ENCODE measurements around the gene SYNJ2.
"Not testable (repeated sequence)": the region's sequence is repeated elsewhere in the genome, so short reads cannot be mapped to it uniquely, and the experiment has no call there.

Gene SYNJ2

GRCh38 chr6:157943964-157944283 is 37.7 kb upstream of the SYNJ2 start:
- H3K4me3 ChIP-seq (ENCODE audit: low read length in 2 of 2): no peak overlapping the region
- H3K36me3 ChIP-seq (ENCODE audit: control insufficient read depth in 2 of 2, insufficient read depth in 2 of 2, low read length in 2 of 2): peaks cover 44 to 48% of the 10 kb centered on the region in 2 donors
- no peak overlapping the region for H3K9ac ChIP-seq (ENCODE audit: low read depth in 1 of 2, low read length in 2 of 2)
- no peaks in the 10 kb centered on the region for H3K9me3 ChIP-seq (ENCODE audit: control insufficient read depth in 2 of 2, low read length in 2 of 2)
- no peak overlapping the region for H3K27ac ChIP-seq (ENCODE audit: low read depth in 2 of 2, low read length in 2 of 2)
- H3K4me1 ChIP-seq (ENCODE audit: control insufficient read depth in 2 of 2, insufficient read depth in 2 of 2, low read length in 2 of 2): no peaks in the 10 kb centered on the region
- no peaks in the 10 kb centered on the region for H3K27me3 ChIP-seq (ENCODE audit: control insufficient read depth in 2 of 2, insufficient read depth in 2 of 2, low read length in 2 of 2)

- H3K27me3 ChIP-seq (ENCODE audit: control insufficient read depth in 2 of 2, insufficient read depth in 2 of 2, low read length in 2 of 2): no peaks in the 10 kb centered on the region
- H3K4me3 ChIP-seq (ENCODE audit: low read length in 2 of 2): no peak overlapping the region
- no peak overlapping the region for H3K27ac ChIP-seq (ENCODE audit: low read depth in 2 of 2, low read length in 2 of 2)
- H3K36me3 ChIP-seq (ENCODE audit: control insufficient read depth in 2 of 2, insufficient read depth in 2 of 2, low read length in 2 of 2): peaks cover 33 to 44% of the 10 kb centered on the region in 2 donors
- no peak overlapping the region for H3K9ac ChIP-seq (ENCODE audit: low read depth in 1 of 2, low read length in 2 of 2)
- H3K4me1 ChIP-seq (ENCODE audit: control insufficient read depth in 2 of 2, insufficient read depth in 2 of 2, low read length in 2 of 2): no peaks in the 10 kb centered on the region
- H3K9me3 ChIP-seq (ENCODE audit: control insufficient read depth in 2 of 2, low read length in 2 of 2): no peaks in the 10 kb centered on the region
Measured at GRCh38 chr6:157944983-157945931, 36.4 kb upstream of the SYNJ2 start.

GRCh38 chr6:157946053-157946617 is 35.5 kb upstream of the SYNJ2 start:
- Histone ChIP-seq H3K9me3 (ENCODE audit: control insufficient read depth in 2 of 2, low read length in 2 of 2) (no peaks in the 10 kb centered on the region), H3K27ac (ENCODE audit: low read depth in 2 of 2, low read length in 2 of 2) (no peak overlapping the region), H3K36me3 (ENCODE audit: control insufficient read depth in 2 of 2, insufficient read depth in 2 of 2, low read length in 2 of 2) (peaks cover 29 to 39% of the 10 kb centered on the region in 2 donors), H3K4me3 (ENCODE audit: low read length in 2 of 2) (no peak overlapping the region), H3K9ac (ENCODE audit: low read depth in 1 of 2, low read length in 2 of 2) (no peak overlapping the region), H3K27me3 (ENCODE audit: control insufficient read depth in 2 of 2, insufficient read depth in 2 of 2, low read length in 2 of 2) (no peaks in the 10 kb centered on the region), H3K4me1 (ENCODE audit: control insufficient read depth in 2 of 2, insufficient read depth in 2 of 2, low read length in 2 of 2) (no peaks in the 10 kb centered on the region)

- peaks cover 21 to 31% of the 10 kb centered on the region in 2 donors for H3K36me3 ChIP-seq (ENCODE audit: control insufficient read depth in 2 of 2, insufficient read depth in 2 of 2, low read length in 2 of 2)
- peaks cover 3 to 5% of the 10 kb centered on the region in 2 donors for H3K4me1 ChIP-seq (ENCODE audit: control insufficient read depth in 2 of 2, insufficient read depth in 2 of 2, low read length in 2 of 2)
- H3K27ac ChIP-seq (ENCODE audit: low read depth in 2 of 2, low read length in 2 of 2): no peak overlapping the region
- no peak overlapping the region for H3K4me3 ChIP-seq (ENCODE audit: low read length in 2 of 2)
- no peaks in the 10 kb centered on the region for H3K27me3 ChIP-seq (ENCODE audit: control insufficient read depth in 2 of 2, insufficient read depth in 2 of 2, low read length in 2 of 2)
- no peak overlapping the region for H3K9ac ChIP-seq (ENCODE audit: low read depth in 1 of 2, low read length in 2 of 2)
- H3K9me3 ChIP-seq (ENCODE audit: control insufficient read depth in 2 of 2, low read length in 2 of 2): no peaks in the 10 kb centered on the region
Measured at GRCh38 chr6:157946865-157947532, 34.7 kb upstream of the SYNJ2 start.

- not testable (repeated sequence) for H3K27me3 ChIP-seq (ENCODE audit: control insufficient read depth in 2 of 2, insufficient read depth in 2 of 2, low read length in 2 of 2); H3K27ac ChIP-seq (ENCODE audit: low read depth in 2 of 2, low read length in 2 of 2); H3K36me3 ChIP-seq (ENCODE audit: control insufficient read depth in 2 of 2, insufficient read depth in 2 of 2, low read length in 2 of 2); H3K9me3 ChIP-seq (ENCODE audit: control insufficient read depth in 2 of 2, low read length in 2 of 2); H3K9ac ChIP-seq (ENCODE audit: low read depth in 1 of 2, low read length in 2 of 2); H3K4me3 ChIP-seq (ENCODE audit: low read length in 2 of 2)
- H3K4me1 ChIP-seq (ENCODE audit: control insufficient read depth in 2 of 2, insufficient read depth in 2 of 2, low read length in 2 of 2): peaks cover 31 to 40% of the 10 kb centered on the region in 2 donors
Measured at GRCh38 chr6:157950899-157951298, 30.8 kb upstream of the SYNJ2 start.

- H3K27me3 ChIP-seq (ENCODE audit: control insufficient read depth in 2 of 2, insufficient read depth in 2 of 2, low read length in 2 of 2): no peaks in the 10 kb centered on the region
- H3K9me3 ChIP-seq (ENCODE audit: control insufficient read depth in 2 of 2, low read length in 2 of 2): no peaks in the 10 kb centered on the region
- H3K27ac ChIP-seq (ENCODE audit: low read depth in 2 of 2, low read length in 2 of 2): peak overlapping the region; percentile 96 to 97
- H3K4me1 ChIP-seq (ENCODE audit: control insufficient read depth in 2 of 2, insufficient read depth in 2 of 2, low read length in 2 of 2): peaks cover 34 to 49% of the 10 kb centered on the region in 2 donors
- H3K36me3 ChIP-seq (ENCODE audit: control insufficient read depth in 2 of 2, insufficient read depth in 2 of 2, low read length in 2 of 2): no peaks in the 10 kb centered on the region
- H3K4me3 ChIP-seq (ENCODE audit: low read length in 2 of 2): peak overlapping the region; percentile 23 to 44
- peak overlapping the region in 1 of 2 donors; percentile 16 for H3K9ac ChIP-seq (ENCODE audit: low read depth in 1 of 2, low read length in 2 of 2)
Measured at GRCh38 chr6:157951828-157952227, 29.8 kb upstream of the SYNJ2 start.

GRCh38 chr6:157952861-157953351 is 28.8 kb upstream of the SYNJ2 start:
- peak overlapping the region in 1 of 2 donors; percentile 71 for H3K9ac ChIP-seq (ENCODE audit: low read depth in 1 of 2, low read length in 2 of 2)
- peaks cover 34 to 50% of the 10 kb centered on the region in 2 donors for H3K4me1 ChIP-seq (ENCODE audit: control insufficient read depth in 2 of 2, insufficient read depth in 2 of 2, low read length in 2 of 2)
- H3K36me3 ChIP-seq (ENCODE audit: control insufficient read depth in 2 of 2, insufficient read depth in 2 of 2, low read length in 2 of 2): no peaks in the 10 kb centered on the region
- peak overlapping the region; percentile 96 to 97 for H3K27ac ChIP-seq (ENCODE audit: low read depth in 2 of 2, low read length in 2 of 2)
- H3K9me3 ChIP-seq (ENCODE audit: control insufficient read depth in 2 of 2, low read length in 2 of 2): no peaks in the 10 kb centered on the region
- H3K27me3 ChIP-seq (ENCODE audit: control insufficient read depth in 2 of 2, insufficient read depth in 2 of 2, low read length in 2 of 2): no peaks in the 10 kb centered on the region
- H3K4me3 ChIP-seq (ENCODE audit: low read length in 2 of 2): no peak overlapping the region

GRCh38 chr6:157953580-157954091 is 28.0 kb upstream of the SYNJ2 start:
- peak overlapping the region; percentile 57 to 71 for H3K9ac ChIP-seq (ENCODE audit: low read depth in 1 of 2, low read length in 2 of 2)
- no peaks in the 10 kb centered on the region for H3K9me3 ChIP-seq (ENCODE audit: control insufficient read depth in 2 of 2, low read length in 2 of 2)
- H3K4me3 ChIP-seq (ENCODE audit: low read length in 2 of 2): peak overlapping the region; percentile 28 to 71

GRCh38 chr6:157954150-157955117 is 27.2 kb upstream of the SYNJ2 start:
- Histone ChIP-seq H3K27me3 (ENCODE audit: control insufficient read depth in 2 of 2, insufficient read depth in 2 of 2, low read length in 2 of 2) (no peaks in the 10 kb centered on the region), H3K4me3 (ENCODE audit: low read length in 2 of 2) (peak overlapping the region; percentile 48 to 71), H3K27ac (ENCODE audit: low read depth in 2 of 2, low read length in 2 of 2) (peak overlapping the region; percentile 96 to 97), H3K36me3 (ENCODE audit: control insufficient read depth in 2 of 2, insufficient read depth in 2 of 2, low read length in 2 of 2) (no peaks in the 10 kb centered on the region), H3K4me1 (ENCODE audit: control insufficient read depth in 2 of 2, insufficient read depth in 2 of 2, low read length in 2 of 2) (peaks cover 34 to 50% of the 10 kb centered on the region in 2 donors), H3K9ac (ENCODE audit: low read depth in 1 of 2, low read length in 2 of 2) (peak overlapping the region; percentile 71 to 75), H3K9me3 (ENCODE audit: control insufficient read depth in 2 of 2, low read length in 2 of 2) (no peaks in the 10 kb centered on the region)

More at GRCh38 chr6:157953580-157954091, 28.0 kb upstream of the SYNJ2 start:
- no peaks in the 10 kb centered on the region for H3K36me3 ChIP-seq (ENCODE audit: control insufficient read depth in 2 of 2, insufficient read depth in 2 of 2, low read length in 2 of 2)
- no peaks in the 10 kb centered on the region for H3K27me3 ChIP-seq (ENCODE audit: control insufficient read depth in 2 of 2, insufficient read depth in 2 of 2, low read length in 2 of 2)
- H3K27ac ChIP-seq (ENCODE audit: low read depth in 2 of 2, low read length in 2 of 2): peak overlapping the region; percentile 96 to 97
- H3K4me1 ChIP-seq (ENCODE audit: control insufficient read depth in 2 of 2, insufficient read depth in 2 of 2, low read length in 2 of 2): peaks cover 34 to 50% of the 10 kb centered on the region in 2 donors

Measured in mucosa of rectum (tissue), 2 donors.